ENCODE results near the gene HTRA1. TPM values are rescaled to one million over a fixed set of nuclear protein-coding genes. Genes with fewer than 3 reads are reported as not detected.

Gene HTRA1
- total and polyA plus RNA-seq, 12 donors = 23.4 to 108 (median 70.2) TPM

DNA sequence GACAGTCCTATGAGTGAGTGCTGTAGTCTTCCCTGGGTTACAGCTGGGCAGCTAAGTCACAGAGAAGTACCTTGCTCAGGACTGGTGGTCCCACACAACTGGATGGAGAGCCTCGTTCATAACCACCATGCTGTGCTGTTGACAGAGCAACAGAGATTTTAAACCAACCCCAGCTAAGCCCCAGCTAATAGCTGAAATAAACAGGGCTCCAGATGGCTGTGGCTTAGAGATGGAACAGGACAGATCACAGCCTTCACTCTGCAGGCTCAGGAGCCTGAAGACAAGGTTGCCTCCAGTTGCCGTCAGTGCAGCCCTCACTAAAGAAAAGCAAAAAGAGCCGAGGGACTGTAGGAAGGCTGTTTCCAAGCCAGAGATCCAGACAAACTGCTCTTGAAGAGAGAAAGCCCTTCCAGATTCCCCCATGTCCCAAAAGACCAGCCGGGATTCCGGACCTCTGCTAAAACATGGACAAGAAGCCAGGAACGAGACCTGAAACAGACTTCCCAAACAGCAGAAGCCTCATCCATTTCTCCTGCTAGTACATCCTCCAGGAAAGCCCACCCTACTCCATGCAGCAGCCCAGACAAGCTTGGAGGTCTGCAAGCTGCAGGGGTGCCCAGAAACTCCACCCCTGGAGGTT is 4.2 kb downstream of the HTRA1 start:
- DNase-seq (no peak), ATAC-seq (no peak)
- TF ChIP-seq, protein P1, sequence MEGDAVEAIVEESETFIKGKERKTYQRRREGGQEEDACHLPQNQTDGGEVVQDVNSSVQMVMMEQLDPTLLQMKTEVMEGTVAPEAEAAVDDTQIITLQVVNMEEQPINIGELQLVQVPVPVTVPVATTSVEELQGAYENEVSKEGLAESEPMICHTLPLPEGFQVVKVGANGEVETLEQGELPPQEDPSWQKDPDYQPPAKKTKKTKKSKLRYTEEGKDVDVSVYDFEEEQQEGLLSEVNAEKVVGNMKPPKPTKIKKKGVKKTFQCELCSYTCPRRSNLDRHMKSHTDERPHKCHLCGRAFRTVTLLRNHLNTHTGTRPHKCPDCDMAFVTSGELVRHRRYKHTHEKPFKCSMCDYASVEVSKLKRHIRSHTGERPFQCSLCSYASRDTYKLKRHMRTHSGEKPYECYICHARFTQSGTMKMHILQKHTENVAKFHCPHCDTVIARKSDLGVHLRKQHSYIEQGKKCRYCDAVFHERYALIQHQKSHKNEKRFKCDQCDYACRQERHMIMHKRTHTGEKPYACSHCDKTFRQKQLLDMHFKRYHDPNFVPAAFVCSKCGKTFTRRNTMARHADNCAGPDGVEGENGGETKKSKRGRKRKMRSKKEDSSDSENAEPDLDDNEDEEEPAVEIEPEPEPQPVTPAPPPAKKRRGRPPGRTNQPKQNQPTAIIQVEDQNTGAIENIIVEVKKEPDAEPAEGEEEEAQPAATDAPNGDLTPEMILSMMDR (IDR thresholded peaks at IDR 0.05) = no peak
- Histone ChIP-seq H3K9me3 (no peaks in the 10 kb centered on the region), H3K4me1 (peaks cover 11 to 71% (median 43%) of the 10 kb centered on the region in 9 donors), H3K27ac (no peak overlapping the region), H3K36me3 (peaks cover 0 to 13% (median 0%) of the 10 kb centered on the region in 9 donors), H3K27me3 (peaks cover 0 to 32% (median 0%) of the 10 kb centered on the region in 7 donors), H3K4me3 (no peak overlapping the region)
- WGBS, 2 donors = 74 to 83% methylated on average over 6 of the region's 6 CpGs
- intact Hi-C loops (cut with DNase I) = loop anchor here in 1 of 10 donors (10.0 kb wide), 1 partner anchor 99 kb away; the partner anchor contains the start of gene DMBT1

DNA sequence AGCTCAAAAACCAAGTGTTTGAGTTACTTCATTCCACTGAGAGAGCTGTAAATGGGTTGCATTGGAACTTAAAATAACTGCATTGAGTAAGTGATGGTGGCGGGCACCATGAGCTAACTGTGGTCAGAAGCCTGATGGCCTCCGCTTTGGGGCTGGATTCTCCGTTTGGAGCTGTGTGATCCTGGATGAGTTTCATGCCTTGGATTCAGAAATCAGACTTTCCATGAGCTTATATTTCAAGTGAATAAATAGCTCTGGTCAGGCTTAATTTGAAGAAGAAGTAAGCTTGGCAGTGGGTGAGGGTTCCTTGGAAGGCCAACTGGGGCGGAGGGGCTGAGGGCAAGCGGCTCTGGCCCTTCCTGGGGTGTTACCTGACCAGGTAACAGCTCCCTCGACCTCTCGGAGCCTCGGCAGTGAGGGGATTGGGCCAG is 5.6 kb downstream of the HTRA1 start:
- DNase-seq = no peak
- Histone ChIP-seq H3K4me1 (peaks cover 12 to 73% (median 50%) of the 10 kb centered on the region in 9 donors), H3K27me3 (peaks cover 0 to 23% (median 0%) of the 10 kb centered on the region in 7 donors), H3K4me3 (no peak overlapping the region), H3K27ac (no peak overlapping the region), H3K9me3 (no peaks in the 10 kb centered on the region), H3K36me3 (peaks cover 0 to 13% (median 0%) of the 10 kb centered on the region in 9 donors)
- WGBS, 2 donors = 91 to 97% methylated on average over 8 of the region's 8 CpGs
- no peak for ATAC-seq
- intact Hi-C loops (cut with DNase I) = loop anchor here in 1 of 10 donors (10.0 kb wide), 1 partner anchor 98 kb away; the partner anchor contains the start of gene DMBT1
- TF ChIP-seq, protein P1 (IDR thresholded peaks at IDR 0.05) = no peak

DNA sequence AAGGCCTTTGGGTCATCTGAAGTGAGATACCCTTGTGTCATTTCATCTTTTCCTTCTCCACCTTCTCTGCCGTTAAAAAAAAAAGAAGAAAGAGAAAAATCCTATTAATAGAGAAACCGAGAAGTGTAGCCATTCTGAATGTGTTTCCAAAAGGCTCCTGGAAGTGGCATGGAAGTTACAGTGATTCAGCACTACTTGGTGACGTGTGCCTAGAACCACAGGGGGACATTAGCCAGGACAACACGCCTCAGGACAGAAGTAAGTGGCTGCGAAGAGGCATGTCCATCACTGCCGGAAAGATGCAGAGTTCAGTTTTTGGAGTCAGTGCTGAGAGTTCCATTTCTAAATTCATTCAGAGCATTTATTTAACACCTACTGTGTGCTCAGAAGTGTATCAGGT is 6.3 kb downstream of the HTRA1 start:
- TF ChIP-seq, protein P1 (IDR thresholded peaks at IDR 0.05) = no peak
- Histone ChIP-seq H3K4me1 (peaks cover 8 to 76% (median 53%) of the 10 kb centered on the region in 9 donors), H3K27ac (no peak overlapping the region), H3K27me3 (peaks cover 0 to 16% (median 0%) of the 10 kb centered on the region in 7 donors), H3K4me3 (no peak overlapping the region), H3K9me3 (no peaks in the 10 kb centered on the region), H3K36me3 (peaks cover 0 to 13% (median 0%) of the 10 kb centered on the region in 9 donors)
- WGBS, 2 donors = 83 to 91% methylated on average over 6 of the region's 6 CpGs
- no peak for DNase-seq
- no peak for ATAC-seq
- intact Hi-C loops (cut with DNase I) = loop anchor here in 1 of 10 donors (10.0 kb wide), 1 partner anchor 97 kb away; the partner anchor contains the start of gene DMBT1

DNA sequence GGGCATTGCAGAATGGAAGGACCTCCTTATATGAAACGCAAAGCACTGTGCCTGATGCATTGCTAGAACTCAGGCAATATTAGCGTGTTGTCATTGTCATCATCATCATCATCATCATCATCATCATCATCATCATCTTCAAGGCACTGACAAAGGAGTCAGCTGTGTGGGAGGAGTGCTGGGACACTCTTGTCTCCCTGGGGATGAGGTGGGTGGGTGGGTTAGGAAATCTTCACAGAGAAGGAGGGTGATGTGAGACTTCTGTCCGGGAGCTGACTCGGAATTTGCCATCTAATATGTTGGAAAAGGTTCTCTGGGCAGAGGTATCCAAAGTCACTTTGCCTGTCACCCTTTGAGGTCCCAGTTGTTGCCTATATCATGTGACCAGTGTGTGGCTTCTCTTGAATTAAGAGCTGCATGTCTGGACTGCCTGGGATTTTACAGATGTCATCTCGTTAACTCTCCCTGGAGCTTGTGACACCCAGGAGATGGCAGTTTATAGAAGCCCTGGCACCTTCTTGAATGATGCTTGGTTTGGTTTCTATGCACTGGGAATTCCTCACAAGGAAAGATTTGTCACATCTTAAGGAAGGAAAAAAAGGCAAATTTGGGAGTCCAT is 7.1 kb downstream of the HTRA1 start:
- Histone ChIP-seq H3K4me1 (peaks cover 10 to 76% (median 58%) of the 10 kb centered on the region in 9 donors), H3K27me3 (peaks cover 0 to 9% (median 0%) of the 10 kb centered on the region in 7 donors), H3K36me3 (peaks cover 0 to 13% (median 0%) of the 10 kb centered on the region in 9 donors), H3K4me3 (no peak overlapping the region), H3K9me3 (no peaks in the 10 kb centered on the region), H3K27ac (peak overlapping the region in 1 of 10 donors; percentile 49)
- DNase-seq = no peak
- 78 to 86% methylated on average over 5 of the region's 5 CpGs for WGBS, 2 donors
- TF ChIP-seq, protein P1 (IDR thresholded peaks at IDR 0.05) = no peak
- intact Hi-C loops (cut with DNase I) = loop anchor here in 1 of 10 donors (10.0 kb wide), 1 partner anchor 96 kb away; the partner anchor contains the start of gene DMBT1
- ATAC-seq = peak in 1 of 8 donors; percentile 23

Measured in heart right ventricle (tissue), 16 donors.